Measurements from ENCODE around the gene CHAT.

Gene CHAT

DNA sequence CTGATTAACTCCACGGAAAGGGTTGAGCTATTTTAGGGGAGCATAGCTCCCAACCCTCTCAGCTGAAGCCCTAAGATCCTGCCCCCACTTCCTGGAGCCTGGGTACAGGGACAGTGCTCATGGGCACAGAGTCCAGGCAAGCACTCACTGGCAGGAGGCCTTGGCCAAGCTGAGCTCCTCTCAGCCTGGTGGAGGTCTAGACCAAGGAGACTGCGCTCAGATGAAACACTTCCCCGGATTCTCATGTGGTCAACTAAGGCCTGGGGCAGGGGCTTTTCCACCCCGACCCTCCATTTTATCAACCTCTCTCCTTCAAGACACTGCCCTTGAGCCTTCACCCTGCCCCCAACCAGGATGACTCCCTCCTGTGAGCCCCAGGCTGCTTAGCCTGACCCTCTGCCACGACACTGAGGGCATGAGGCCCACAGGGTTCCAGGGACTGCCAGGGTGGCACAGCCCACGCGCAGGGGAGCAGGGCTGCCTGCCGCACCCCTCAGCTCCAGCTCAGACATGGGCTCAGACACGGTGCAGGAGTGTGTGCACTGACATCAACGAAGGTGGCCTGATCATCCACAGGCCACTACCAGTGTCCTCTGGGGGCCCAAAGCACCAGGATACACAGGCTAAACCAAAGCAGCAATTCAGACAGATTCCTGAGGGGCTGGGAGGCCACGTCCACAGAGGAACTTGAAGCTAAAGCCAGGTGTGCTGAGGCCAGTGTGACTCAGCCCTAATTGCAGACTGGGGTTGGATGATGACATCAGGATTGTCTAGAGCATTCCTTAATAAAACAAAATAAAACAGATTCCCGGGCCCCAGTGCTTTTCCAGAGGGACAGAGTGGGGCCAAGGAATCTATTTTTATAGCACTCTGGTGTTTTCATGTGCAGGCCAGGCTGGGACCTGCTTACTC, 18.8 kb downstream of the CHAT start:
- DNase-seq, result no peak

DNA sequence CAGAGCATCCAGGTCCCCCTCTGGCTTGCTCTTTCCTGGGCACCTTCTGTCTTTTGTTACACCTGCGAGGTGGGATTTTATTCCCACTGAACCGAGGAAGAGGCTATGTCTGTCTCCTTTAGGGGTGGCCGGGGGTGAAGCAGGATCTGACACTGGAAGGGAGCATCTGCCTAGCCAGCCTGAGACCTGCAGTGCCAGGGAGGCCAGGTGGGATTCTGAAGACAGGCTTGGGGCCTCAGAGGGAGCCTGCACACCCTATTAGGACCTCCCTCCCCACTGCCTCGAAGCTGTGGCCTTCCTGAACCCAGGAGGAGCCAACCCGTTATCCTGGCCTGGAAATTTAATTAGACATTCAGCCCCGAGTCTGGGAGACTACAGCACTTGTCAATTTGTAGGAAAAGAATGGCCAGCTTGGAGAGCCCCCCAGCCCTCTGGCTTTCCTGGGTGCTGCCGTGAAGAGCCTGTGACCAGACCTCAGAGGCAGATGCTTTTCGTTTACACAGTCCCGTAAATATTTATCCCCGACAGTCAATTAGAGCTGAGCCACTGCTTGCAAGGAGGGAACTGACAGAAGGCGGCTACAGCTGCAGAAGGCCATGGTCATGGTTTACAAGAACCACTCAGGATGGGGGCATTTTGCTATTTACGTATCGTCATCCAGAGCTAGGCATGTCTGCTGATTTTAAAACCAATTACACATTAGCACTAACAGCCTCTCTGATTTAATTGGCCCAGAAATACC, 19.7 kb downstream of the CHAT start:
- DNase-seq, result peak; percentile 23

DNA sequence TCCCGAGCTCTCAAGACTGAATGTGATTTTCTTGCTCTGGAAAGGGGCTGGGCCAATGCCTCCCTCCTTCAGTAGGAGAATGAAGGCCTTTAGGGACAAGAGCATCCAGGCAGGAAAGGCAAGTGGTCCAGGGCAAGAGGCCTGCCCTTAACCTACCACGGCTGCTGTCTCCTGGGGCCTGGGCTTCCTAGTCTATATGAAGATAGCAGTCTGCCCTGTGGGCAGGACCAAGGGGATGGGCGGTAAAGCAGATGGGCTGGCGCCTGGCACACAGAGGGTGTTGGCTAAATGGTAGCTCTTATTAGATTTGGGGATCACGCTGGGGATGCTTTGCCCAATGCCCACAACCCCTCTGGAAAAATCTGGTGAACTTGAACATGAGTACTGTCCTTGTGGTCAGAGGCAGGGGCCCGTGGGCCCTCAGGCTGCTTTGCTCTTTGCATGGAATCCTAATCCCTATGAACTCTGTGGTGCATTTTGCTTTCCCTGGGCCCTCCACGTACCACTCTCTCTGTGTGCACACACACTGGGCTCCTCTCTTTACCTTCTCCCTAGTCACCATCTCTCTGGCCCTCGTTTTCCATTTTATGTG, 20.3 kb downstream of the CHAT start:
- DNase-seq, result no peak

DNA sequence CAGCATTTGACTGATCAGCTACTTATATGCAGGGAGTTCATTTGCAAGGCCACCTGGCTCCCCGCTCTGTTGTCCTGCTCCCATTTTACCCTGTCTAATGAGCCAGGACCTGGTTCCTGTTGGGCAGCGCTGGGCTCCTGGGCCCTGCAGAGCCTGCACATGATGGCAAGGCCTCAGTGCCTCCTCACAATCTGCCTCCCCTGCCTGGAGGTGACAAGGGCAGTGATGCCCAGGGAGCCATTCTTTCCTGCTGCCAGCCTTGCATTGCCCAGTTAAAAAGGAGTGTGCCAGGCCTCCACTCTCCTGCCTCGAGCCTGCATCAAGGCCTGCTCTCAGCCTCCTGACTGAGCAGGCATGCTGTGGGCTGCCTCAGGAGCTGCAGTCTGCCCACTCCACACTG, 28.5 kb downstream of the CHAT start:
- DNase-seq, result no peak

GRCh38 chr10:49643241-49644034, 29.6 kb downstream of the CHAT start:
- DNase-seq, result no peak

DNA sequence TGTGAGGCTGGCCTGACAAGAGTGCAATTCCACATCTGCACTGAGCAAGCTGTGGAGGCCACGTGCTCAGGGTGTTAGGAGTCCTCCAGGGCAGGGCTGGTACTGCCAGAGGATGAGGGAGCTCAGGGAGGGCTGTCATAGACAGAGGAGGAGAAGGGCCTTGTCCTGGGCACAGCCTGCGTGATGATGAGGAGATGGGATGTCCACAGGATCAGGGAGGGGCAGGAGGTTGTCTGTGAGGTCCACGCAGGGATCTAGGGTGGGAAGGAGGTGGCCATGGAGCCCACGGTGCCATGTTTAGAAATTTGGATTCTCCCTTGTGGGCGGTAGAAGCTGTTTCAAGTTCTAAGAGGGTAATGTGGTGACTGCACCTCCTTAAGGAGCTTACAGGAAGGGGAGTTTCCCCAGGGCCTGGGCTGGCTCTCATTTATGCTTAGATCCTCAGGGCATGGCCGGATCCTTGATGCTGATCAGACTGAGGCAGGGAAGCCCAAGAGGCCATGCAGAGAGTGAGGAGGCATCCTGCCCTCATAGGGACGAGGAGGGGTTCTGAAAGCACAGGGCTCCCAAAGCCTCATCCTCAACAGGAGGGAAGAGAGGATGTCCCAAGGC, 30.3 kb downstream of the CHAT start:
- no peak for DNase-seq

- no peak for DNase-seq
These were observed 31.6 kb downstream of the CHAT start for GRCh38 chr10:49645417-49645816.

DNA sequence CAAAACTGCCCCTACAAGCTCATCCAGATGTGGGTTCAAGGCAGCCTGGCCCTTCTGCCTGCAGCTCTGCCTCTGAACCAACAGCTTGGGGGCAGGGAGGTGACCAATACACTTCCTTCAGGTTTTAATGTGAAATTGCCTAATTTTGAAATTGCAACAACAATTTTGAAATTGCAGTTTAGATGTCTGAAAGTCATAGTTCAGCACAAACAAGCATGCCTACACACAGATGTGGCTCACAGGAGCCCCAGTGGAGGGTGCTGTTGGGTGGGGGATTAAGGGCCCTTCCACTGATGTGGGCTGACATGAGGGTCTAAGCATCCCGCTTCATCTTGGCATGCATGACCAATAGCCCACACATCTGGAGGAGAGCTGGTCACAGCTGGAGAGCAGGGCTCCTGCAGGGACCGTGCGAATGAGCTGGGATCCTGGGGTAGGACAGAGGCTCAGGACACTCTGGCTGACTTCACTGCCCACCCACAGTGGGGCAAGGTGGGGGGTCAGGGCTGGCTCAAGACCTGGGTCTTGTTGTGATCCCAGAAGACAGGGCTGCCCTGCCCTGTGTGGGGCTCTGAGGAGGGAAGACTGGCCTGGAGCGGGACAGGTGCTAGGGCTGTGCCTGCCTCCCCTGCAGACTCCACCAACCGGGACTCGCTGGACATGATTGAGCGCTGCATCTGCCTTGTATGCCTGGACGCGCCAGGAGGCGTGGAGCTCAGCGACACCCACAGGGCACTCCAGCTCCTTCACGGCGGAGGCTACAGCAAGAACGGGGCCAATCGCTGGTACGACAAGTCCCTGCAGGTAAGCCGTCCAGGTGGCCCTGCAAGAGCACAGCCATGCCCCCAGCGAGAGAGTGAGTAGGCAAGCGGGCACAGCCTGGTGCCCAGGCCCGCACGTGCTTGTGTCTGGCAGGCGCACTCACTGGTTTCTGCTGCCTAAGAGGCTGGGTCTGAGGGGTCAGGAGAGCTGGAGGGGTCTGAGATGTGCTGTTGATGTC, 32.3 kb downstream of the CHAT start:
- no peak for DNase-seq

- no peak for DNase-seq
These were observed 33.7 kb downstream of the CHAT start for GRCh38 chr10:49647554-49647953.

GRCh38 chr10:49647985-49648795, 34.4 kb downstream of the CHAT start:
- no peak for DNase-seq

DNA sequence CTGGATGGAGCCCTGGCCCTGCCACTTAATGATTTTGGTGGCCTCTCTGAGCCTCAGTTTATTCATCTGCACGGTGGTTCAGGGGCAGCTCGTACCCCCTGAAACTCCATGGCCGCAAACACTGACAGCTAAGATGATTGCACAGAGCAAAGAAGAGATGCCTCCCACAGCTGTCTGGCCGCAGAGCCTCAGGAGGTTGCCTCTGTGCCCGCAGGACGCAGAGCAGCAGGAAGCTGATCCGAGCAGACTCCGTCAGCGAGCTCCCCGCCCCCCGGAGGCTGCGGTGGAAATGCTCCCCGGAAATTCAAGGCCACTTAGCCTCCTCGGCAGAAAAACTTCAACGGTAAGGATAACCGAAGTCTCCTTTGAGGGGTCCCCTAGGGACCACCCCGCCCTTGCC, 35.5 kb downstream of the CHAT start:
- no peak for DNase-seq

DNA sequence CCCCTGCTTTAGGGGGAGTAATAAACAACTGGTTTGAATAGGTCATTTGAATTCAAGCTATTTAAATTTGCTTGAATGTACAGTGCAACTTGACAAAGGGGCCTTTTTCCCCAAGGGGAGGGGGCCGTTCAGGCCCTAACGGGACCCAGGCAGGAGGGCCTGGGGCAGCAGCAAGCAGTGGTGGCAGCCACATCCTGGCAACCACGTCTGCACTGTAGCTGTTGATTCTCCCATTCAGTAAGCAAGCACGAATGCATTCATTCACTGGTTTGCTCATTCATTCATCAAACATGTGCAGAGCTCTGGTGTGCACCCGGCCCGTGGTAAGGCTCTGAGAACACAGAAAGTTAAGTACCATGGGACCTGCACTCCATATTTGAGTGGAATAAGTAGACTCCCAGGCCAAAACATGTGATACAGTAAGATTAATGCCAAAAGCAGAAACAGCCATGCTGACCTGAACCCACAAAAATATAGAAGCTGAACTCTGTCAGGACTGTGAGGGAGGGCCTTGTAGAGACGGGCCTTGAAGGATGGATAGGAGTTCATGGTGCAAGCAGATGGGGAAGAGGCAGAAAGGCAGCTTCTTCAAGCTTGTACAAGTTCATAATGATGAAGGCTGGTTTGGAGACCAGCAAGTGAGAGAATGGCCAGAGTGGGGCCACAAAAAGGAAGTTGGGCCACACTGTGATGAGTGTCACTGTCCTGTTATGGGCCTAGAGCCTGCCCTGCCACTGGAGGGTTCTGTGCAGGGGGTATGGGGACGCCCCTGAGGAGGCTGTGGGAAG, 36.3 kb downstream of the CHAT start:
- no peak for DNase-seq

- no peak for DNase-seq
These were observed 36.8 kb downstream of the CHAT start for GRCh38 chr10:49650724-49651034.

GRCh38 chr10:49651039-49651835, 37.4 kb downstream of the CHAT start:
- no peak for DNase-seq

DNA sequence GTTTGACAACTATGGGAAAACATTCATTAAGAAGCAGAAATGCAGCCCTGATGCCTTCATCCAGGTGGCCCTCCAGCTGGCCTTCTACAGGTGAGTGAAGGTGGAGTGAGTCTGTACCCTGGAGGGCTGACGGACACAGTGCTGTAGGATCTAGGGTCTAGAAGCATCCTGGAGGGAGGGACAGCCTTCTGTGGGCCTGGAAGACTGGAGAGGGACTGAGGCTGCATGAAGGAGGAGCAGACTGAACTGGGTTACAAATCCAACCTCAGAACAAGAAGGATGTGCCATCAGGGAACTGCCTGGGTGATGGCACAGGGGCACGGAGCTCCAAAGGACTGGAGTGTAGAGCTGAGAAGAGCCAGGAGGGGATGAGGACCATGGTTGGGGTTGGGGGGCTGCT, 38.1 kb downstream of the CHAT start:
- DNase-seq, result no peak

DNA sequence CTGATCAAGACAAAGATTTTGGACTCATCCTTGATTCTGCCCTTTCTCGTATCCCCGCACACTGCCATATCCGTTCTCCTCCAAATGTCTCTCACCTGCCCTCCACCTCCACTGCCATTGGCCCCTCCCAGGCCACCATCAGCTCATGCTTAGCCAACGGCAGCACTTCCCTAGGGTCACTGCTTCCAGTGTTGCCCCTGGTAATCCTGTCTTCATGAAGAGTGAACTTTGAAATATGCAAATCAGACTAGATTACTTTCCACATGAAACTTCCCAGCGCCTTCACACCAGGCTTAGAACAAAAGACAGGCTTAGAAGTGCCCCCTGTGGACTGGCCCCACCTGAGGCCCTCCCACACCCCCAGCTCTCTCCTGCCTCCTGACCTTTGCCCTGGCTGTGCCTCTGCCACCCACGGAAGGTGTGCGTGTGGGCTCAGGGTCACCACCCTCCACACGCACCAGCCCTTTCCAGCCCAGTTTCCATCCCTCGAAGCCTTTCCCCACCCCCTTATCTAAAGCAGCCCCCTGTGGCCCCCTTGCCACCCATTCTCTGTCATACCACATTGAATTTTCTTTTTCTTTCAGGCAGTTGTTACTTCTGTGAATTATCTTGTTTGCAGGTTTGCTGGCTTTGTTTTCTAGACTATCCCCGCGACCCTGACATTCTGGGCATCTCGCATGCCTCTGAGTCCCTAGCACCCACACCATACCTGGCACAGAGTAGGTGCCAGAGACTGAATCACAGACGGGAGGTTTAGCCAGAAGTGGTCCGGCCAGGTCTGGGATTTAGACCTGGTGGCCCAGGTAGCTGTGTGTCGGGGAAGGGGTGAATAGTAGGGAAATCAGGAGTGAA, 38.8 kb downstream of the CHAT start:
- DNase-seq, result no peak

DNA sequence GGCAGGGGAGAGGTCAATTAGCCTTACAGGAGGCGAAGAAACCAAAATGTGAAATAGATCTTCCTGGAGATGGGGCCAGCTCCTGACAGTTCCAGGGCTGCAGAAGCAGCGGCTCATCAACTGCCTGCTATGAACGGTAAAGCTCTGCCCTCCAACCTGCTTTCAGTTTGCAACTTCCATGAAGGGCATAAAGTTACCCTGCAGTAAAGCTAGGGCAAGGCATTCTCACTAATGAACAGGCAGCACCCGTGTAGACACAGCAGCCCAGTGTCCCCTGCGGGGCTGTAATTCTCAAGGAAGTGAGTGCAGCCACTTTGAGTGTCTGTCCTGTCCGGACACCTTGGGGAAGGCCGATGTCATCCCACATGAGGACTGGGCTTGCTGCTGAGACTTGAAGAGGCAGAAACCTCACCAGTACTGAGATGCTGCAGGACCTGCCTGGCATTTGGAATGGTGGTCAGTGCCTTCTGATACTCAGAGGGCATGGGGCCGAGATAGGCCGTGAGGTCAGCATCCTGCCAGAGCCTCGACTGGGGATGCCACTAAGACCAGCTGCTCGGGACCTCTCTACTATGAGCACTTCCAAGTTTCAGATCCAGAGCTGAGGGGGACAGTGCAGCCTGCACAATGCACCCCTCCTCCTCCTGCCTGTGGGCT, 39.6 kb downstream of the CHAT start:
- no peak for DNase-seq
